Measurements from ENCODE around the gene LHFPL2.

DNA sequence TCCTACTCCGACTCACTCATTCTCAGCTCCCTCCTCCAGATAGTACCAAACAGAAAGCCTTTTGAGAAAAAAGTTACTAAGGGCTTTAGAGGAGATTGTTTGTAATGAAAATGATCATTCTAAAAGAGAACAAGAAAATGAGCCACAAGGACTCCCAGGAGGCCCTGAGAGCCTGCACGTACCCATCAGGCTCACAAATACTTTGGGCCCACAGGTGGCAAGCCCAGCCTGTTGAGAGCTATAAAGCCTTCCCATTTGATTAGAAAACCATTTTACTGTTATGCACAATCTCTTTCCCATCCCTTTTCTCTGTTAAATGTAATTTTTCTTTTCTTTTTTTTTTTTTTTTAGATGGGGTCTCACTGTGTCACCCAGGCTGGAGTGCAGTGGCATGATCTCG is 136.1 kb downstream of the LHFPL2 start:
- TF ChIP-seq POLR2A (IDR thresholded peaks at IDR 0.05) (no peak), POLR2AphosphoS5 (IDR thresholded peaks at IDR 0.05) (no peak)

Measured in prostate gland (tissue), 1 donor.